ENCODE data around the gene POLE4.

Gene POLE4

DNA sequence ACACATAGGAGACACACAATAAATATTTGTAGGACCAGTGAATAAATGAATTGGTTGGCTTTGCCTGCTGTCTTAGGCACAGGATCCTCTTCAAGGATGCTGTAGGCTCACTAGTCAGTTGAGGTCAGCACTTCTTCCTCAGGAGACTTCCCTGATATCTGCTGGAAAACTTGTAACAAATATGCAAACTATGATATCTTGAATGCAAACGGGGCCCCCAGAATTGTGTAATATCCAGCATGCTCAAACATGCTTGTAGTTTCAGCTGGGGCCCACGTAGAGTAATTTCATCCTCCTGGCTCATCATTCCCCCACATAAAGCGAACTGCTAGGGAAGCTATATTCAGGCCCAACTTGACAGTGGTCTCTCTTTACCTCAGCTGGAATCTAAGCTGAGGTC lies 43.6 kb downstream of the POLE4 start:
- DNase-seq = no peak

DNA sequence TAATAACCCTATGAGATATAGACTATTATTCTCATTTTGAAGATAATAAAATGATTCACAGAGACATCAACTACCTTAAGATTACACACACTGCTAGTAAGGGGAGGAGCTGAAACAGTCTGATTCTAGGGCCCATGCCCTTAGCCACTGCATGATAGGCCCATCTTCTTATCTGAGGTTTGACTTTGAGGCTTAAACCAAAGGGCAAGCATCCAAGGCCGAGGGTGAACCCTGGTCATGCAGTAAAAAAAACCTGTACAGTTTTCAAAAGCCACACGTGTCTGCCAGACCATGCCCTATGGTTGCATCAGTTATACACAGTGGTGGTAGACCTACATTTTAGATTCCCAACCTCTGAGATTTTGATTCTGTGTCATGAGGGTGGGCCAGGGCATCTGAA lies 44.8 kb downstream of the POLE4 start:
- DNase-seq = no peak

DNA sequence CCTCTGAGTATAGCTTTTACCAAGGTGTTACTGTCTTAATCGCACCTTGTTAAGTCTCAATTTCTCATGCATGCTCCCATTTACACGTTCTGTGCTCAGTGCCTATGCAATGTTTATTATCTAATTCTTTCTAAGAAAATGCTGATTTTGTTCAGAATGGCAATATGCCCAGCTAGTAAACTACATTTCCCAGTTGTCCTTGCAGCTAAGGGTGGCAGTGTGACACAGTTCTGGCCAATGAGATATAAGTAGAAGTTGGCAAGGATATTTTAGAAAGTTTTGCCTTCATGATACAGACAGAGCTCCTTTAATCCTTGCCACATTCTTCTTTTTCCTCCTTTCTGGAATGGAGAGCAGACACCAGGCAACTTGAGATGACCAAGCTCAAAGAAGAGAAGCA lies 45.3 kb downstream of the POLE4 start:
- DNase-seq = no peak

- DNase-seq = no peak
These were observed 47.6 kb downstream of the POLE4 start for GRCh38 chr2:75006041-75006440.

DNA sequence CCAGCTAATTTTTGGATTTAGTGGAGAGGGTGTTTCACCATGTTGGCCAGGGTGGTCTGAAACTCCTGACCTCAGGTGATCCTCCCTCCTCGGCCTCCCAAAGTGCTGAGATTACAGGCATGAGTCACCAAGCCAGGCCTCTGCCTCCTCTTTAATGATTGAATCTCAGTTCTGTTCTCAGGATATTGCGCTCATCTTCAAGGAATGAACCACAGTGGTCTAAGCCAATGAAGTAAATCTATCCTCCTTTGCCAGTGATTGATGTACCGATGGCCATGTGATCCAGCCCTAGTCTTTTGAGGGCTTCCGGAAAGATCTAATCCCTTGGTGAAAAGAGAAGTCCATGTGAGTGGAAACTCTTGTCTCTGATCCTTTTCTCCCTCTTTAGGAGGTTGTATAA lies 48.6 kb downstream of the POLE4 start:
- DNase-seq = no peak

GRCh38 chr2:75007819-75008218 lies 49.4 kb downstream of the POLE4 start:
- no peak for DNase-seq

GRCh38 chr2:75010571-75010970 lies 52.1 kb downstream of the POLE4 start:
- DNase-seq = no peak

DNA sequence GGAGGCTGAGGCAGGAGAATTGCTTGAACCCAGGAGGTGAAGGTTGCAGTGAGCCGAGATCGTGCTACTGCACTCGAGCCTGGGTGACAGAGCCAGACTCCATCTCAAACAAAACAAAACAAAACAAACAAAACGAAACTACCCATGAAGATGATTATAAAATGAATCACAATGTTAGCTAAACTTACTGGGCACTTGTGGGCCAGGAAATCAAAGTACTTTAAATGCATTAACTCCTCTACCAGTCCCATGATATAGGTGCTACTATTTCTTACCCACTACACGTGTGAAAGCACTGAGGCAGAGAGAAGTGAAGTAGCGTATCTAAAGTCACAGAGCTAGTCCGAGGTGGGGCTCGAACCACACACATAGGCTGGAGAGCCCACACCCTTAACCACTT lies 53.6 kb downstream of the POLE4 start:
- DNase-seq = no peak

DNA sequence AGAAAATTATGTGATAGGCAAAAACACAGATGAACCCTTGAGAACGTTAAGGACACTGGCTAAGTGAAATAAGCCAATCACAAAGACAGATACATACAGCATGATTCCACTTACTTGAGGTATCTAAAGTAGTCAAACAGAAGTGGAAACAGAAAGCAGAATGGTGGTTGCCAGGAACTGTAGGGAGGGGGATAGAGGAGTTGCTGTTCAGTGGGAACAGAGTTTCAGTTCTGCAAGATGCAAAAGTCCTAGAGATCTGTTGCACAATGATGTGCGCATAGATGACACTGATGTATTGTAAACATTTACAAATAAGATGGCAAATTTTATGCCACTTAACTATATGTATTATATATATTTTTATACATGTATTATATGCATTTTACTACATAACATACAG lies 59.7 kb downstream of the POLE4 start:
- no peak for DNase-seq
